GM12878 (cell line): Measurements from ENCODE around the gene ZBTB42.

ENCODE experiments used
- EP300 ChIP-seq, 2 experiments: fragments of 150-350 bp in 1 of 2; IDR thresholded peaks; 2 replicates each; pipeline ENCODE4 v1.6.1; 2011 to 2012; ENCODE audit warnings: low read depth in 2 of 2, low read length in 2 of 2, borderline replicate concordance in 1 of 2, improper control_type of control experiment in 1 of 2, inconsistent platforms in 1 of 2; ENCODE audit not compliant: control insufficient read depth in 1 of 2
- POLR2A ChIP-seq: IDR thresholded peaks from 2 replicates; pipeline ENCODE4 v1.6.1; 2011; ENCODE audit warnings: low read depth, mild to moderate bottlenecking, low read length
- SMC3 ChIP-seq: IDR thresholded peaks from 2 replicates; pipeline ENCODE4 v1.6.1; 2011; ENCODE audit warnings: low read length, improper control_type of control experiment, borderline replicate concordance
- SUZ12 ChIP-seq: fragments of 200-600 bp; sonication (generic); IDR thresholded peaks from one replicate; pipeline ENCODE4 v1.6.1; 2018; ENCODE audit warnings: antibody characterized with exemption, mild to moderate bottlenecking; ENCODE audit not compliant: unreplicated experiment
- TF ChIP-seq, protein P1 (sequence below), 3 experiments: IDR thresholded peaks in 2 of 3; conservative IDR thresholded peaks in 1 of 3; 2 replicates each; pipeline ENCODE4 v1.5.1; 2011; ENCODE audit warnings: low read depth in 3 of 3, low read length in 3 of 3, mild to moderate bottlenecking in 3 of 3, control low read depth in 2 of 3, moderate library complexity in 2 of 3, inconsistent platforms in 1 of 3, mixed read lengths in 1 of 3; ENCODE audit not compliant: control insufficient read depth in 2 of 3, insufficient read depth in 1 of 3; ENCODE audit errors: extremely low read depth in 1 of 3

DNA sequence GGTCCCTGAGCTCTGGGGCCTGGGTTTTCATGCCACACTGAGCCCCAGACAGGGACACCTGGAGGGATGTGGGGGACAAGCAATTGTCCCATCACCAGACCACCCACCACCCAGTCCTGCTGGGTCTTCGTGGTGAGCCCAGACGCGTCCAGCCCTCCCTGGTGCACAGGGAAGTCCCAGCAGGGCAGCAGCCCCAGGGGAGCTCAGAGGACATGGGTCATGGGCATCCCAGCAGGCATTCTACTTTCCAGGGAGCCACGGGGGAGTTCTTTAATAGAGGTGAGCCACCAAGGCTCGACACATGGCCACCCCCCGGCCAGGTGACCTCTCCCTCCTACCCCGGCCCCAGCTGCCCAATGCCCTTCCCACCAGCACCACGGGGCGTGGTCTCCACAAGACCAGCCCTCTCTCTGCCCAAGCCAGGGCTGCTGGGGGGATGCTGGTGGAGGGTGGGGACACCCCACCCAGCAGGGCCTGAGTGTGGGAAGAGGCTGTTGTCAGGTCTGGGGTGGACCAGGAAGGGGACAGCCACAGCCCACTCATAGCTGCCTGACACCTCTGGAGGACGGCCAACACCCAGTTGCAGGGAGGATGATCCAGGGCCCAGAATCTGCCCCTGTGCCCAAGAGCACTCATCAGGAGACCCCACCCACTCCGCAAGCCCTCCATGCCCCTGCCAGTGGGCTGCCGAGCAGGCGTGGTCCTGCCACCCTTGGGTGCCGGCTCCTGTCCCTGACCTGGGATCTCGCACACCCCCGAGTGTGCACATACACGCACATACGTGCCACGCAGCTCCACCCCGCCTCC lies 19.4 kb upstream of the ZBTB42 start:
- TF ChIP-seq POLR2A (no peak), SMC3 (no peak), EP300 (IDR thresholded peaks at IDR 0.05; ENCODE audit: borderline replicate concordance in 1 of 2, control insufficient read depth in 1 of 2, low read depth in 2 of 2, low read length in 2 of 2) (no peak), SUZ12 (no peak)
- TF ChIP-seq, protein P1, sequence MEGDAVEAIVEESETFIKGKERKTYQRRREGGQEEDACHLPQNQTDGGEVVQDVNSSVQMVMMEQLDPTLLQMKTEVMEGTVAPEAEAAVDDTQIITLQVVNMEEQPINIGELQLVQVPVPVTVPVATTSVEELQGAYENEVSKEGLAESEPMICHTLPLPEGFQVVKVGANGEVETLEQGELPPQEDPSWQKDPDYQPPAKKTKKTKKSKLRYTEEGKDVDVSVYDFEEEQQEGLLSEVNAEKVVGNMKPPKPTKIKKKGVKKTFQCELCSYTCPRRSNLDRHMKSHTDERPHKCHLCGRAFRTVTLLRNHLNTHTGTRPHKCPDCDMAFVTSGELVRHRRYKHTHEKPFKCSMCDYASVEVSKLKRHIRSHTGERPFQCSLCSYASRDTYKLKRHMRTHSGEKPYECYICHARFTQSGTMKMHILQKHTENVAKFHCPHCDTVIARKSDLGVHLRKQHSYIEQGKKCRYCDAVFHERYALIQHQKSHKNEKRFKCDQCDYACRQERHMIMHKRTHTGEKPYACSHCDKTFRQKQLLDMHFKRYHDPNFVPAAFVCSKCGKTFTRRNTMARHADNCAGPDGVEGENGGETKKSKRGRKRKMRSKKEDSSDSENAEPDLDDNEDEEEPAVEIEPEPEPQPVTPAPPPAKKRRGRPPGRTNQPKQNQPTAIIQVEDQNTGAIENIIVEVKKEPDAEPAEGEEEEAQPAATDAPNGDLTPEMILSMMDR (IDR thresholded peaks at IDR 0.05 in 2 of 3, conservative IDR thresholded peaks at IDR 0.05 in 1 of 3; ENCODE audit: control insufficient read depth in 2 of 3, extremely low read depth in 1 of 3, insufficient read depth in 1 of 3, low read depth in 3 of 3, low read length in 3 of 3) = no peak
